Keratinocyte (primary cell): ENCODE data around the gene P3R3URF. TPM values are rescaled to one million over a fixed set of nuclear protein-coding genes. Genes with fewer than 3 reads are reported as not detected.

Source experiments
- DNase-seq: peaks from one replicate; pipeline ENCODE4 v3.0.0-alpha.2; 2011; ENCODE audit warnings: low read depth, missing footprints, low spot score
- FAIRE-seq: peaks from 2 replicates; lab custom pipeline; 2011; peaks lifted over from hg19 to GRCh38; lab: Jason Lieb, UNC
- H2AFZ ChIP-seq: 2 replicates; pipeline ENCODE4 v1.6.0; 2012; ENCODE audit warnings: low read length, control low read depth, inconsistent platforms; ENCODE audit not compliant: control insufficient read depth
- H3K27ac ChIP-seq: 2 replicates; pipeline ENCODE4 v1.5.1; 2011; ENCODE audit warnings: low read length; ENCODE audit not compliant: control insufficient read depth, insufficient read depth
- H3K27me3 ChIP-seq: 3 replicates; pipeline ENCODE4 v1.6.0; 2011; ENCODE audit warnings: low read length; ENCODE audit not compliant: control insufficient read depth, insufficient read depth; ENCODE audit errors: extremely low read depth
- H3K36me3 ChIP-seq, 2 experiments: 2 replicates in 1 of 2; 3 replicates in 1 of 2; pipeline ENCODE4 v1.5.1; 2011; ENCODE audit warnings: low read length in 2 of 2, mild to moderate bottlenecking in 1 of 2; ENCODE audit not compliant: control insufficient read depth in 2 of 2, insufficient read depth in 2 of 2; ENCODE audit errors: extremely low read depth in 1 of 2
- H3K4me1 ChIP-seq: 3 replicates; pipeline ENCODE4 v1.5.1; 2011; ENCODE audit warnings: low read length; ENCODE audit not compliant: control insufficient read depth, insufficient read depth; ENCODE audit errors: extremely low read depth
- H3K4me2 ChIP-seq: 3 replicates; pipeline ENCODE4 v1.6.0; 2011; ENCODE audit warnings: low read depth, low read length; ENCODE audit not compliant: control insufficient read depth, insufficient read depth; ENCODE audit errors: extremely low read depth
- H3K4me3 ChIP-seq, 3 experiments: fragments of 200-600 bp in 1 of 3; sonication (generic) in 1 of 3; 2 replicates in 2 of 3; 3 replicates in 1 of 3; pipeline ENCODE4 v1.5.1; 2011 to 2016; ENCODE audit warnings: low read length in 3 of 3, mild to moderate bottlenecking in 3 of 3, control low read depth in 2 of 3, inconsistent platforms in 1 of 3, low read depth in 1 of 3, mixed read lengths in 1 of 3, mixed run types in 1 of 3, moderate library complexity in 1 of 3; ENCODE audit not compliant: control insufficient read depth in 2 of 3, insufficient read depth in 2 of 3; ENCODE audit errors: extremely low read depth in 1 of 3
- H3K79me2 ChIP-seq: 2 replicates; pipeline ENCODE4 v1.6.0; 2012; ENCODE audit warnings: low read length; ENCODE audit not compliant: control insufficient read depth, insufficient read depth
- H3K9ac ChIP-seq: 3 replicates; pipeline ENCODE4 v1.6.0; 2011; ENCODE audit warnings: low read length; ENCODE audit not compliant: control insufficient read depth, insufficient read depth; ENCODE audit errors: extremely low read depth
- H3K9me1 ChIP-seq: 3 replicates; pipeline ENCODE4 v1.6.0; 2011; ENCODE audit warnings: low read length; ENCODE audit not compliant: control insufficient read depth, insufficient read depth; ENCODE audit errors: extremely low read depth
- H3K9me3 ChIP-seq: 2 replicates; pipeline ENCODE4 v1.5.1; 2012; ENCODE audit warnings: low read depth, low read length; ENCODE audit not compliant: control insufficient read depth
- H4K20me1 ChIP-seq: 3 replicates; pipeline ENCODE4 v1.6.0; 2011; ENCODE audit warnings: low read length; ENCODE audit not compliant: control insufficient read depth, insufficient read depth; ENCODE audit errors: extremely low read depth
- EZH2 ChIP-seq: IDR thresholded peaks from one replicate; pipeline ENCODE4 v1.6.1; 2012; ENCODE audit warnings: inconsistent platforms, mild to moderate bottlenecking, low read length, moderate library complexity
- dilution Hi-C: fragments of 300-500 bp; cut with MboI; formaldehyde crosslinking; loops from one replicate; pipeline ENCODE4 v1.7.0; 2020; ENCODE audit warnings: low sequenced_read_pairs; ENCODE audit not compliant: extremely low pct_ligation_motif_present
- polyA plus RNA-seq, 5 experiments: library from polyadenylated mRNA; depleted of rRNA in 3 of 5; stranded (reverse) in 3 of 5; stranded (forward) in 1 of 5; unstranded in 1 of 5; fragments of >200 nt; gene quantifications; 1 replicate in 1 of 5; 2 replicates in 3 of 5; 3 replicates in 1 of 5; pipeline versions ENCODE4 v1.2.1 to v1.2.3, GENCODE V29; 2011 to 2012; ENCODE audit warnings: missing spikeins in 2 of 5, low read depth in 1 of 5, low replicate concordance in 1 of 5
- TF ChIP-seq, protein P1 (sequence below), 3 experiments: IDR thresholded peaks in 1 of 3; conservative IDR thresholded peaks in 1 of 3; optimal IDR thresholded peaks in 1 of 3; 2 replicates in 2 of 3; 3 replicates in 1 of 3; pipeline versions ENCODE3 to v1.5.1; 2011; ENCODE audit warnings: low read length in 3 of 3, mild to moderate bottlenecking in 3 of 3, moderate library complexity in 2 of 3, control low read depth in 1 of 3, inconsistent platforms in 1 of 3; ENCODE audit not compliant: insufficient read depth in 2 of 3; ENCODE audit errors: extremely low read depth in 1 of 3

P3R3URF gene
- polyA plus RNA-seq, 1 donor (not counting 4 experiments of a cell fraction or from before 2014, with no cell fraction given): not detected

DNA sequence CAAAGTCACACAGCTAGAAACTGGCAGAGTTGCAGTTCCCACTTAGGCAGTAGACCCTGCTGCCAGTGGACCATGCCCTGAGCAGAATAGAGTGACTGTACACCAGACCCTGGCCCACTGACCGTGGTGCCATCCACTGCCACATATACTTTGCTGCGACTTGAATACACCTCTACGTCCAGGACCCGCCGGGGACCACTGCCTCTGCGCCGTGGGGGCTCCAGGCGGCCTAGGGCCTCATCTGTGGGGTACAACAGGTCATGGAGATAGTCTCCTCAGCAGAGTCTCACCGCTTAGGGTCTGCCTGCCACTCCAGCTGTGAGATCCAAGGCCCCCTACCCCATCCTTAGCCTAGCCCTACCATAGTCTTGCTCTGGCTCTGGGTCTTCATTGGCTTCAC lies 20.3 kb upstream of the P3R3URF start:
- Histone ChIP-seq H3K4me1 (peaks cover 16% of the 10 kb centered on the region), H3K27me3 (no peaks in the 10 kb centered on the region), H3K9me3 (no peaks in the 10 kb centered on the region), H2AFZ (no peak overlapping the region), H4K20me1 (no peaks in the 10 kb centered on the region), H3K9me1 (no peaks in the 10 kb centered on the region), H3K36me3 (peaks cover 10 to 20% of the 10 kb centered on the region in 2 experiments), H3K79me2 (peaks cover 11% of the 10 kb centered on the region), H3K4me2 (peak overlapping the region; percentile 89), H3K9ac (no peak overlapping the region), H3K4me3 (peak overlapping the region in 1 of 3 experiments; percentile 90), H3K27ac (no peak overlapping the region)
- TF ChIP-seq, protein P1, sequence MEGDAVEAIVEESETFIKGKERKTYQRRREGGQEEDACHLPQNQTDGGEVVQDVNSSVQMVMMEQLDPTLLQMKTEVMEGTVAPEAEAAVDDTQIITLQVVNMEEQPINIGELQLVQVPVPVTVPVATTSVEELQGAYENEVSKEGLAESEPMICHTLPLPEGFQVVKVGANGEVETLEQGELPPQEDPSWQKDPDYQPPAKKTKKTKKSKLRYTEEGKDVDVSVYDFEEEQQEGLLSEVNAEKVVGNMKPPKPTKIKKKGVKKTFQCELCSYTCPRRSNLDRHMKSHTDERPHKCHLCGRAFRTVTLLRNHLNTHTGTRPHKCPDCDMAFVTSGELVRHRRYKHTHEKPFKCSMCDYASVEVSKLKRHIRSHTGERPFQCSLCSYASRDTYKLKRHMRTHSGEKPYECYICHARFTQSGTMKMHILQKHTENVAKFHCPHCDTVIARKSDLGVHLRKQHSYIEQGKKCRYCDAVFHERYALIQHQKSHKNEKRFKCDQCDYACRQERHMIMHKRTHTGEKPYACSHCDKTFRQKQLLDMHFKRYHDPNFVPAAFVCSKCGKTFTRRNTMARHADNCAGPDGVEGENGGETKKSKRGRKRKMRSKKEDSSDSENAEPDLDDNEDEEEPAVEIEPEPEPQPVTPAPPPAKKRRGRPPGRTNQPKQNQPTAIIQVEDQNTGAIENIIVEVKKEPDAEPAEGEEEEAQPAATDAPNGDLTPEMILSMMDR (optimal IDR thresholded peaks at IDR 0.05 in 1 of 3, IDR thresholded peaks at IDR 0.05 in 1 of 3, conservative IDR thresholded peaks at IDR 0.05 in 1 of 3; ENCODE audit: extremely low read depth in 1 of 3, insufficient read depth in 2 of 3, low read length in 3 of 3): no peak
- TF ChIP-seq EZH2: no peak
- DNase-seq (no peak), FAIRE-seq (no peak)
- dilution Hi-C loops: loop anchor here (25.0 kb wide), 1 partner anchor 159 kb away; no protein-coding TSS in a partner anchor

- Histone ChIP-seq H3K4me2 (no peak overlapping the region), H3K9me3 (no peaks in the 10 kb centered on the region), H3K4me1 (peaks cover 22% of the 10 kb centered on the region), H2AFZ (no peak overlapping the region), H3K36me3 (peaks cover 12 to 20% of the 10 kb centered on the region in 2 experiments), H3K27ac (no peak overlapping the region), H4K20me1 (no peaks in the 10 kb centered on the region), H3K9me1 (no peaks in the 10 kb centered on the region), H3K9ac (no peak overlapping the region), H3K27me3 (no peaks in the 10 kb centered on the region), H3K79me2 (peaks cover 11% of the 10 kb centered on the region), H3K4me3 (no peak overlapping the region)
- dilution Hi-C loops: loop anchor here (25.0 kb wide), 1 partner anchor 157 kb away; no protein-coding TSS in a partner anchor
- DNase-seq (no peak), FAIRE-seq (no peak)
- TF ChIP-seq, protein P1 (optimal IDR thresholded peaks at IDR 0.05 in 1 of 3, IDR thresholded peaks at IDR 0.05 in 1 of 3, conservative IDR thresholded peaks at IDR 0.05 in 1 of 3; ENCODE audit: extremely low read depth in 1 of 3, insufficient read depth in 2 of 3, low read length in 3 of 3): no peak
- TF ChIP-seq EZH2: no peak
These were observed 18.4 kb upstream of the P3R3URF start for GRCh38 chr1:46194641-46195193.
